ENCODE measurements around the gene PRKN.

GRCh38 chr6:161424421-161424820, 1303.1 kb downstream of the PRKN start:
- TF ChIP-seq MAX (IDR thresholded peaks at IDR 0.05; ENCODE audit: insufficient read depth, insufficient read length) = no peak
- TF ChIP-seq CTCF (IDR thresholded peaks at IDR 0.05; ENCODE audit: extremely low read depth in 1 of 2, insufficient read depth in 1 of 2, low read depth in 1 of 2, low read length in 2 of 2) = no peak
- no peak for TF ChIP-seq EZH2 (IDR thresholded peaks at IDR 0.05; ENCODE audit: borderline replicate concordance, low read depth, low read length, severe bottlenecking)
- no peak for TF ChIP-seq POLR2AphosphoS5 (IDR thresholded peaks at IDR 0.05; ENCODE audit: insufficient read depth, low read depth, low read length)
- TF ChIP-seq POLR2A (IDR thresholded peaks at IDR 0.05; ENCODE audit: low read depth, low read length) = no peak

Measured in endothelial cell of umbilical vein (primary cell).